Epidermal melanocyte (primary cell): ENCODE measurements around the gene LEMD2.

Experiments
- DNase-seq: peaks from one replicate; pipeline ENCODE4 v3.0.0; 2011; ENCODE audit warnings: low spot score; ENCODE audit not compliant: insufficient read length

LEMD2 gene

GRCh38 chr6:33776764-33777163 is 12.2 kb downstream of the LEMD2 start:
- DNase-seq = no peak

GRCh38 chr6:33776186-33776585 is 12.7 kb downstream of the LEMD2 start:
- no peak for DNase-seq

GRCh38 chr6:33774774-33775173 is 14.2 kb downstream of the LEMD2 start:
- DNase-seq = no peak

GRCh38 chr6:33772902-33773472 is 15.9 kb downstream of the LEMD2 start:
- DNase-seq = no peak

- DNase-seq = no peak
Observed at GRCh38 chr6:33772082-33772830, 16.7 kb downstream of the LEMD2 start.

- peak; percentile 71 for DNase-seq
Observed at GRCh38 chr6:33771146-33772081, 17.5 kb downstream of the LEMD2 start.

- DNase-seq = no peak
Observed at GRCh38 chr6:33770833-33771145, 18.1 kb downstream of the LEMD2 start.

- no peak for DNase-seq
Observed at GRCh38 chr6:33770124-33770832, 18.7 kb downstream of the LEMD2 start.

- no peak for DNase-seq
Observed at GRCh38 chr6:33769248-33769821, 19.6 kb downstream of the LEMD2 start.

- DNase-seq = peak; percentile 75
Observed at GRCh38 chr6:33768644-33769120, 20.2 kb downstream of the LEMD2 start.

- no peak for DNase-seq
Observed at GRCh38 chr6:33766921-33767907, 21.7 kb downstream of the LEMD2 start.

GRCh38 chr6:33765368-33765767 is 23.6 kb downstream of the LEMD2 start:
- no peak for DNase-seq

- DNase-seq = no peak
Observed at GRCh38 chr6:33764036-33764435, 24.9 kb downstream of the LEMD2 start.

- no peak for DNase-seq
Observed at GRCh38 chr6:33763483-33763882, 25.4 kb downstream of the LEMD2 start.

- no peak for DNase-seq
Observed at GRCh38 chr6:33762713-33763112, 26.2 kb downstream of the LEMD2 start.

GRCh38 chr6:33761922-33762629 is 26.9 kb downstream of the LEMD2 start:
- DNase-seq = peak; percentile 48

- no peak for DNase-seq
Observed at GRCh38 chr6:33761581-33761921, 27.4 kb downstream of the LEMD2 start.

- DNase-seq = no peak
Observed at GRCh38 chr6:33759887-33760629, 28.9 kb downstream of the LEMD2 start.

- DNase-seq = no peak
Observed at GRCh38 chr6:33758815-33759216, 30.1 kb downstream of the LEMD2 start.
